Measurements from ENCODE around the gene ASIC1. TPM values are rescaled to one million over a fixed set of nuclear protein-coding genes. Genes with fewer than 3 reads are reported as not detected.

ASIC1 gene
- total and polyA plus RNA-seq, 2 of the 13 experiments (the other 11 are each of a cell fraction or from before 2014, with no cell fraction given), result 0.44 to 1.5 TPM

GRCh38 chr12:50082644-50083043 lies 25.2 kb downstream of the ASIC1 start (continued):
- no peak; the same call in 1 of the 2 replicates for TF ChIP-seq ARID4A (CRISPR knock-in tag; IDR thresholded peaks at IDR 0.05; ENCODE audit: borderline replicate concordance)
- TF ChIP-seq CHD2 (IDR thresholded peaks at IDR 0.05; ENCODE audit: low read depth, low read length), result no peak
- TF ChIP-seq SKI (IDR thresholded peaks at IDR 0.05; ENCODE audit: partially characterized antibody), result peak; percentile 14
- TF ChIP-seq TSC22D2 (CRISPR knock-in tag; IDR thresholded peaks at IDR 0.05; ENCODE audit: borderline replicate concordance), result no peak
- TF ChIP-seq ZNF382 (CRISPR knock-in tag; IDR thresholded peaks at IDR 0.05; ENCODE audit: borderline replicate concordance), result no peak
- no peak for TF ChIP-seq ZNF30 (CRISPR knock-in tag; IDR thresholded peaks at IDR 0.05)
- TF ChIP-seq ATAD3A (CRISPR knock-in tag; IDR thresholded peaks at IDR 0.05), result no peak
- TF ChIP-seq PBX2 (CRISPR knock-in tag; IDR thresholded peaks at IDR 0.05), result no peak
- no peak for TF ChIP-seq RBM22 (optimal IDR thresholded peaks at IDR 0.05; ENCODE audit: low read length)
- TF ChIP-seq SNAPC5 (CRISPR knock-in tag; IDR thresholded peaks at IDR 0.05; ENCODE audit: borderline replicate concordance), result no peak
- TF ChIP-seq RBFOX2 (IDR thresholded peaks at IDR 0.05; ENCODE audit: low read depth, low read length), result no peak
- no peak for TF ChIP-seq PREB (CRISPR knock-in tag; IDR thresholded peaks at IDR 0.05)
- no peak for TF ChIP-seq ZKSCAN5 (CRISPR knock-in tag; IDR thresholded peaks at IDR 0.05)
- TF ChIP-seq MTF1 (CRISPR knock-in tag; IDR thresholded peaks at IDR 0.05), result no peak
- no peak for TF ChIP-seq CREB3 (CRISPR knock-in tag; IDR thresholded peaks at IDR 0.05)
- peak; percentile 53 for TF ChIP-seq ZNF614 (CRISPR knock-in tag; IDR thresholded peaks at IDR 0.05; ENCODE audit: borderline replicate concordance)
- TF ChIP-seq ZNF460 (CRISPR knock-in tag; IDR thresholded peaks at IDR 0.05; ENCODE audit: borderline replicate concordance), result no peak
- TF ChIP-seq FLYWCH1 (CRISPR knock-in tag; IDR thresholded peaks at IDR 0.05), result no peak
- no peak for TF ChIP-seq ZNF850 (CRISPR knock-in tag; conservative IDR thresholded peaks at IDR 0.05)
- TF ChIP-seq ATF2 (CRISPR knock-in tag; IDR thresholded peaks at IDR 0.05), result no peak
- no peak for TF ChIP-seq SIX1 (CRISPR knock-in tag; IDR thresholded peaks at IDR 0.05; ENCODE audit: borderline replicate concordance)

All from HepG2 (cell line).